Aorta (tissue), 5 donors: ENCODE measurements around the gene LY9. TPM values are rescaled to one million over a fixed set of nuclear protein-coding genes. Genes with fewer than 3 reads are reported as not detected.

Experiments
- ATAC-seq: fragments of 200-7000 bp; cut with Tn5 transposase; one replicate; pipeline ENCODE4 v1.9.1; 2022; ENCODE audit warnings: moderate library complexity; ENCODE audit not compliant: low FRiP score
- DNase-seq, 2 donors: peaks; one replicate each; pipeline ENCODE4 v3.0.0-alpha.2; 2020
- H3K27ac ChIP-seq, 2 donors: one replicate each; pipeline ENCODE4 v1.5.1; 2013; ENCODE audit warnings: low read length in 2 of 2, mild to moderate bottlenecking in 2 of 2, moderate library complexity in 2 of 2, control low read depth in 1 of 2, inconsistent platforms in 1 of 2, low read depth in 1 of 2
- H3K27me3 ChIP-seq, 2 donors: one replicate each; pipeline ENCODE4 v1.6.1; 2013; ENCODE audit warnings: control low read depth in 1 of 2, low read length in 1 of 2, mild to moderate bottlenecking in 1 of 2, moderate library complexity in 1 of 2; ENCODE audit not compliant: insufficient read depth in 2 of 2, control insufficient read depth in 1 of 2
- H3K36me3 ChIP-seq, 2 donors: one replicate each; pipeline ENCODE4 v1.6.1; 2013; ENCODE audit warnings: control low read depth in 1 of 2, low read length in 1 of 2, mild to moderate bottlenecking in 1 of 2; ENCODE audit not compliant: insufficient read depth in 2 of 2, control insufficient read depth in 1 of 2
- H3K4me1 ChIP-seq, 2 donors: one replicate each; pipeline ENCODE4 v1.6.1; 2013; ENCODE audit warnings: low read length in 2 of 2, control low read depth in 1 of 2, mild to moderate bottlenecking in 1 of 2, moderate library complexity in 1 of 2; ENCODE audit not compliant: insufficient read depth in 2 of 2, control insufficient read depth in 1 of 2
- H3K4me3 ChIP-seq, 2 donors: one replicate each; pipeline ENCODE4 v1.5.1; 2013; ENCODE audit warnings: low read length in 2 of 2, control low read depth in 1 of 2, mild to moderate bottlenecking in 1 of 2
- H3K9me3 ChIP-seq: one replicate; pipeline ENCODE4 v1.6.1; 2013; ENCODE audit warnings: mild to moderate bottlenecking, low read length; ENCODE audit not compliant: control insufficient read depth
- WGBS, 2 donors: extraction: QIAGEN DNeasy Blood & Tissue Kit; methylation state at CpG; one replicate each; pipeline ENCODE4 v1.1.7; 2013; 5-methylcytosine and 5-hydroxymethylcytosine counted together
- intact Hi-C, 2 donors: fragments of 100-400 bp; cut with DNase I; formaldehyde crosslinking; loops; one replicate each; pipeline versions ENCODE4 v1.14.2 to v1.15.0; 2022
- polyA plus RNA-seq, 2 donors: library from polyadenylated mRNA; stranded (reverse); fragments of 200-250 nt; gene quantifications; one replicate each; pipeline ENCODE4 v1.2.3, GENCODE V29; 2013
- total RNA-seq, 2 donors: library from RNA; stranded (reverse); fragmentation: NEBNext Ultra II Directional; extraction: Animal tissue kit (Norgen Biotek cat#: 25700); gene quantifications; one replicate each; pipeline ENCODE4 v1.2.1, GENCODE V29; 2021
- donor health status: healthy with polysubstance abuse.
- donor health status: Bipolar disorder and iron deficiency.
- donor health status: DM: no; HTN: no; CAD: no.
- donor health status: DM: no; HTN: no; CAD: no.
- donor health status: DM: yes; HTN: yes; CAD: no.

Gene LY9
- total and polyA plus RNA-seq, 4 donors, result 0.10 to 2.0 (median 0.97) TPM

DNA sequence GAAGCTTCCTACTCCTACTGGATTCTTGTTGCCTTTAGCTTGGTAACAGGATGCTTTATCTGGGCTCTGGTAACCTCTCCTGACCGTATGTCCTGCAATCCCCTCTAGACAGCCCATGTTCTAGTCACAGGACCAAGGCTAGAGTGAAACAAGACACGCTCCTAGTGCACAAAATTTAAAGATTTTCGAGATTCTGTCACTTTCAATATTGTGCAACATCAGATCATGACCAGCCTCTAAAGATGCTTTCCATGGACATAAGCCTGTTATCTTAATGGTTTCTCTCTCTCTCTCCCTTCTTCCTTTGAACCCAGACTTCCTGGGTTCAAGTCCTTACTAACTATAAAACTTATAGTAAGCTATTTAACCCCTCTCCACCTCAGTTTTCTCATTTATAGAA lies 1.6 kb upstream of the LY9 start:
- ATAC-seq (no peak), DNase-seq (no peak)
- WGBS, 2 donors, result 47 to 49% methylated on average over 3 of the region's 3 CpGs
- Histone ChIP-seq H3K4me3 (no peak overlapping the region), H3K4me1 (no peaks in the 10 kb centered on the region), H3K36me3 (no peaks in the 10 kb centered on the region), H3K9me3 (no peaks in the 10 kb centered on the region), H3K27me3 (no peaks in the 10 kb centered on the region), H3K27ac (no peak overlapping the region)
- intact Hi-C loops, result no loop called here

DNA sequence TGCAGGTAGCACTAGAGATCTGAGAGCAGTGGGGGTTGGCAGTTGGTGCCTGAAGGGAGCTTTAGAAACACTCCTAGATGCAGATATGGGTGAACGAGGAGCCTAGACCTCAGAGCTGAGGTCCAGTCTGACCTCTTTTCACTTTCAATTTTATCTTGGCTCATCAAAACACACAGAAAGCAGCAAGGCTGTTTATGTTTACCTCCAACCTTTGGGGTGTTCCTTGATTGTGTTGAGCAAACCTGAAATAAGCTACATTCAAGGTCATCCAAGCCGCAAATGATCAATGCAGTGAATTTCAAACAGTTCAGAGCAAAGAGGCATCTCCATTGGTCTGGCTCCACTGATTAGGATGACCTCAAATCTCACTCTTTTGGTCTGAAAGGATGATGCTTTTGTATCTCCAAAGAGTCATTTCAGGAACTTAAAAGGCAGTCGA lies 1.3 kb downstream of the LY9 start:
- 90 to 92% methylated on average over 3 of the region's 3 CpGs for WGBS, 2 donors
- H3K9me3 ChIP-seq, result peaks cover 3% of the 10 kb centered on the region
- H3K27me3 ChIP-seq, result no peaks in the 10 kb centered on the region
- no peaks in the 10 kb centered on the region for H3K4me1 ChIP-seq
- intact Hi-C loops, result no loop called here
- ATAC-seq, result no peak
- H3K36me3 ChIP-seq, result no peaks in the 10 kb centered on the region
- DNase-seq, result no peak
- H3K27ac ChIP-seq, result no peak overlapping the region
- H3K4me3 ChIP-seq, result no peak overlapping the region

DNA sequence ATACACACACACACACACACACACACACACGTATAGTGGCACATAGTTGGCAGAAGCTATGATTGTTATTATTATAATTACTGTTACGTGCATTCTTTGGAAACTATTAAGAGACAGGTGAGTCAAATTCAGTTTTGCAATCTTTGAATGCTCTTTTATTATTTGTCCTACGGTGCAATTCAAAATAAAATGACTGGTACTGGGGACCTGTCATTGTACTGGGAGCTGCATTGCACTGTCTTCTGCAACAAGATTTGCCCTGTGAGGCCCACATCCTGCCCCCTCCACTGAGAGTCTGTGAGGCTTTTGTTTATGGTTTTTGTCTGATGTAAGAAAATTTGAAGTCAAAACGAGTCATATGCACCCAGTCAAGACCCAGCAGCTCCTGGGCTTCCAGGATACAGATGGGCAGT lies 1.9 kb downstream of the LY9 start:
- H3K9me3 ChIP-seq, result peaks cover 3% of the 10 kb centered on the region
- intact Hi-C loops, result no loop called here
- ATAC-seq (no peak), DNase-seq (no peak)
- H3K4me1 ChIP-seq, result no peaks in the 10 kb centered on the region
- H3K36me3 ChIP-seq, result no peaks in the 10 kb centered on the region
- H3K27ac ChIP-seq, result no peak overlapping the region
- H3K4me3 ChIP-seq, result no peak overlapping the region
- 49 to 50% methylated on average over 4 of the region's 4 CpGs for WGBS, 2 donors
- no peaks in the 10 kb centered on the region for H3K27me3 ChIP-seq

DNA sequence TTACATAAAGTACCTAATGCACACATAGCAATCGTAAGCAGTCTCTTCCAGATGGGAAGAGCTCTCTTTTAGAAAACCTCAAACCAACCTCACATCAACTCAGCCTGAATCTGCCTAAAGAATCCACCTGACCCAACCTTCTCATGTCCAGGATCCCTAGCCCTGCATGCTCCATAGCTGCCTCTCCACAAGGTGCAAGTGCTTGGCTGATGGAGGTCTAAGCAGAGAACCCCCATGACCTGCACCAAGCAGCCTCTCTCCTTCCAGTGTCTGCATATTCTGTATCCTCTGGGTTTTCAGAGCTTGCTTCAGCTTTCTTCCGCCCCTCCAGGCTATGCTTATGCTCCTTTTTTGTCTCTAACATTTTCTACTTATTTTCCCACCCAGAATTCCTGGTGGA lies 2.5 kb downstream of the LY9 start:
- no peak overlapping the region for H3K4me3 ChIP-seq
- H3K36me3 ChIP-seq, result no peaks in the 10 kb centered on the region
- H3K27ac ChIP-seq, result no peak overlapping the region
- intact Hi-C loops, result no loop called here
- H3K27me3 ChIP-seq, result no peaks in the 10 kb centered on the region
- no peak for ATAC-seq
- peaks cover 3% of the 10 kb centered on the region for H3K9me3 ChIP-seq
- WGBS, 2 donors, result 89 to 97% methylated on average over 2 of the region's 2 CpGs
- no peak for DNase-seq
- H3K4me1 ChIP-seq, result no peaks in the 10 kb centered on the region

DNA sequence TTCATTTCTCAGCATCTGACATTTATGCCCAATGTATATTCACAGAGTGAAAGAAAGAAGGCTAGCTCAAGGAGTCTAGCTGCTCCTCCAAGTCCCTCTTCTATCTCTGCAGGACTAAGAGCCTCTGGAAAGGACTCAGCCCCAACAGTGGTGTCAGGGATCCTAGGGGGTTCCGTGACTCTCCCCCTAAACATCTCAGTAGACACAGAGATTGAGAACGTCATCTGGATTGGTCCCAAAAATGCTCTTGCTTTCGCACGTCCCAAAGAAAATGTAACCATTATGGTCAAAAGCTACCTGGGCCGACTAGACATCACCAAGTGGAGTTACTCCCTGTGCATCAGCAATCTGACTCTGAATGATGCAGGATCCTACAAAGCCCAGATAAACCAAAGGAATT lies 3.7 kb downstream of the LY9 start:
- Histone ChIP-seq H3K27ac (no peak overlapping the region), H3K4me3 (no peak overlapping the region), H3K4me1 (no peaks in the 10 kb centered on the region), H3K36me3 (no peaks in the 10 kb centered on the region), H3K9me3 (peaks cover 3% of the 10 kb centered on the region), H3K27me3 (no peaks in the 10 kb centered on the region)
- intact Hi-C loops, result no loop called here
- 88 to 94% methylated on average over 5 of the region's 5 CpGs for WGBS, 2 donors
- ATAC-seq (no peak), DNase-seq (no peak)

DNA sequence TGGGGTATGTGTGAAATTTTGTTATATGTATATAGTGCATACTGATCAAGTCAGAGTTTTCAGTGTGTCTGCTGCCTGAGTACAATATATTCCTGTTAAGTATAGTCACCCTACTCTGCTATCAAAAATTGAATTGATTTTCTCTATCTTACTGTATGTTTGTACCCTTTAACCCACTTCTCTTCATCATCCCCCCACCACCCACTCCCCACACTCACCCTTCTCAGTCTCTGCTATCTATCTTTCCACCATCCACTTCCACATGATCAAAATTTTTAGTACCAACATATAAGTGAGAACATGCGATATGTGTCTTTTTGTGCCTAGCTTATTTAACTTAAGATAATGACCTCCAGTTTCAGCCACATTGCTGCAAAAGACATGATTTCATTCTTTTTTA lies 4.2 kb downstream of the LY9 start:
- intact Hi-C loops, result no loop called here
- no peaks in the 10 kb centered on the region for H3K27me3 ChIP-seq
- H3K9me3 ChIP-seq, result peaks cover 3% of the 10 kb centered on the region
- no peaks in the 10 kb centered on the region for H3K36me3 ChIP-seq
- H3K27ac ChIP-seq, result no peak overlapping the region
- DNase-seq, result no peak
- WGBS, 2 donors, result 93 to 100% methylated on average over 1 of the region's 1 CpG
- no peak for ATAC-seq
- H3K4me3 ChIP-seq, result no peak overlapping the region
- no peaks in the 10 kb centered on the region for H3K4me1 ChIP-seq

DNA sequence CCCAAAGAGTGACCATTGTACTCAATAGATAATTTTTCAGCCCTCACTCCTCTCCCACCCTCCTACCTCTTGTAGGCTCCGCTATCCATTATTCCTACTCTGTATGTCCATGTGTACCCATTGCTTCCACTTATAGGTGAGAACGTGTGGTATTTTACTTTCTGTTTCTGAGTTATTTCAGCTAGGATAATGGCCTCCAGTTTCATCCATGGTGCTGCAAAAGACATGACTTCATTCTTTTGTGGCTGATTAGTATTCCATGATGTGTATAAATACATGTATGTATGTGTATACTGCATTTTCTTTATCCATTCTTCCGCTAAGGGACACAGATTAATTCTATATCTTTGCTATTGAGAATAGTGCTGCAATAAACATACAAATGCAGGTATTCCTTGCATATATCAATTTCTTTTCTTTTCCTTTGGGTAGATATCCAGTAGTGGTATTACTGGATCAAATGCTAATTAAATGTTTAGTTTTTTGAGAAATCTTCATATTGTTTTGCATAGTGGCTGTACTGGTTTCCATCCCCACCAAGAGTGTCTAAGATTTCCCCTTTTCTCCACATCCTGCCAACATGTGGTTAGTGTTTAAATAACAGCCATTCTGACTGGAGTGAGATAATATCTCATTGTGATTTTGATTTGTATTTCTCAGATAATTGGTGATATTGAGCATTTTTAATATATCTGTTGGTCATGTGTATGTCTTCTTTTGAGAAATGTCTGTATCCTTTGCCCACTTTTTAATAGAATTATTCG lies 4.9 kb downstream of the LY9 start:
- H3K4me1 ChIP-seq, result no peaks in the 10 kb centered on the region
- H3K4me3 ChIP-seq, result no peak overlapping the region
- no peak for ATAC-seq
- H3K9me3 ChIP-seq, result peaks cover 3% of the 10 kb centered on the region
- H3K27ac ChIP-seq, result no peak overlapping the region
- no peaks in the 10 kb centered on the region for H3K27me3 ChIP-seq
- H3K36me3 ChIP-seq, result no peaks in the 10 kb centered on the region
- no peak for DNase-seq
- intact Hi-C loops, result no loop called here
- 52 to 55% methylated on average over 4 of the region's 4 CpGs for WGBS, 2 donors

DNA sequence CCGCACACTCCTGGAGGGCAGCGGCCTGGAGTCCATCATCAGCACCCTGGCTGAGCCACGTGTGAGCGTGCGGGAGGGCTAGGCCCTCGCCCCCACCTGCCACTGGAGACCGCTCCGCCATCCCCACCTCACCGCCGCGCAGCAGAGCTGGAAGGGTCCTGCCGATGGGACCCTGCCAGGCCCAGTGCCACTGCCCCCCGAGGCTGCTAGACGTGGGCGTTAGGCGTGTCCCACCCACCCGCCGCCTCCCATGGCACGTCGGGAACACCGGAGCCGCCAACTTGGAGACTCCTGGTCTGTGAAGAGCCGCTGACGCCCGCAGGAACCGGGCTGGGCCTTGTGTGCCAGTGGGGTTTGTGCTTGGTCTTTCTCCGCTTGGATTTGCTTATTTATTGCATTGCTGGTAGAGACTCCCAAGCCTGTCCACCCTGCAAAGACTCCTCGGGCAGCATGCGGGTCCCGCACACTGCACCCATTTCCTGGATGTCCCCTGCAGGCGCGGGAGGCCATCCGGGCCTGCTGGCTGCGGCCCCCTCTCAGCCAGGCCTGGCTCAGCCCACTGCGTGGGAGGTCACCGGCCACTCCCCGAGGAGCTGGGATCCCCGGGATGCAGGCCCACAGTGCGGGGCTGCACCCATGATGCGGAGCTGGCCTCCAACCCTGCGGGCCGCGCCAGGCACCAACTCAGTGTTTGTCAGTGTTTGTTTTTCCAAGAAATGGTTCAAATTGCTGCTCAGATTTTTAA lies 6.0 kb downstream of the LY9 start:
- Histone ChIP-seq H3K4me1 (no peaks in the 10 kb centered on the region), H3K9me3 (peaks cover 3% of the 10 kb centered on the region), H3K36me3 (no peaks in the 10 kb centered on the region), H3K4me3 (no peak overlapping the region), H3K27me3 (no peaks in the 10 kb centered on the region), H3K27ac (no peak overlapping the region)
- DNase-seq, result no peak
- intact Hi-C loops, result no loop called here
- 93 to 94% methylated on average over 42 to 43 of the region's 43 CpGs for WGBS, 2 donors
- no peak for ATAC-seq

DNA sequence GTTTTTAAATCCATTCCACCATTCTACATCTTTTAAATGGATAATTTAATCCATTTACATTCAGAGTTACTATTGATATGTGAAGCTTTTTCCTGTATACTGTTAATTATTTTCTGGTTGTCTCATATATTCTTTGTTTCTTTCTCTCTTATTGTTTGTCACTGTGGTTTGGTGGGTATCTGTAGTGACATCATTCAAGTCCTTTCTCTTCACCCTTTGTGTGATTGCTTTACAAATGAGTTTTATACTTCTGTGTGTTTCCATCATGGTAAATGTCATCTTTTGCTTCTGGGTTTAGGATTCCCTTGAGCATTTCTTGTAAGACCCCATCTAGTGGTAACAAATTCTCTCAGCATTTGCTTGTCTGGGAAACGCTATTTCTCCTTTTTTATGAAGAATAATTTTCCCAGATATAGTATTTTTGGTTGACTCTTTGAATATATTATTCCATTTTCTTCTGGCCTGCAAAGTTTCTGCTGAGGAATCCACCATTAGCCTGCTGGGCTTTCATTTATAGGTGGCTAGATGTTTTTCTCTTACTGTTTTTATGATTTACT lies 10.2 kb downstream of the LY9 start:
- Histone ChIP-seq H3K4me1 (no peaks in the 10 kb centered on the region), H3K4me3 (no peak overlapping the region), H3K27ac (no peak overlapping the region), H3K27me3 (no peaks in the 10 kb centered on the region), H3K9me3 (peaks cover 8% of the 10 kb centered on the region), H3K36me3 (no peaks in the 10 kb centered on the region)
- WGBS, 2 donors, result 65 to 76% methylated on average over 1 of the region's 1 CpG
- ATAC-seq, result no peak
- intact Hi-C loops, result no loop called here
- DNase-seq, result no peak
